ENCODE measurements around the gene IRF7.
"Not testable (repeated sequence)": the region's sequence is repeated elsewhere in the genome, so short reads cannot be mapped to it uniquely, and the experiment has no call there.

Gene IRF7

DNA sequence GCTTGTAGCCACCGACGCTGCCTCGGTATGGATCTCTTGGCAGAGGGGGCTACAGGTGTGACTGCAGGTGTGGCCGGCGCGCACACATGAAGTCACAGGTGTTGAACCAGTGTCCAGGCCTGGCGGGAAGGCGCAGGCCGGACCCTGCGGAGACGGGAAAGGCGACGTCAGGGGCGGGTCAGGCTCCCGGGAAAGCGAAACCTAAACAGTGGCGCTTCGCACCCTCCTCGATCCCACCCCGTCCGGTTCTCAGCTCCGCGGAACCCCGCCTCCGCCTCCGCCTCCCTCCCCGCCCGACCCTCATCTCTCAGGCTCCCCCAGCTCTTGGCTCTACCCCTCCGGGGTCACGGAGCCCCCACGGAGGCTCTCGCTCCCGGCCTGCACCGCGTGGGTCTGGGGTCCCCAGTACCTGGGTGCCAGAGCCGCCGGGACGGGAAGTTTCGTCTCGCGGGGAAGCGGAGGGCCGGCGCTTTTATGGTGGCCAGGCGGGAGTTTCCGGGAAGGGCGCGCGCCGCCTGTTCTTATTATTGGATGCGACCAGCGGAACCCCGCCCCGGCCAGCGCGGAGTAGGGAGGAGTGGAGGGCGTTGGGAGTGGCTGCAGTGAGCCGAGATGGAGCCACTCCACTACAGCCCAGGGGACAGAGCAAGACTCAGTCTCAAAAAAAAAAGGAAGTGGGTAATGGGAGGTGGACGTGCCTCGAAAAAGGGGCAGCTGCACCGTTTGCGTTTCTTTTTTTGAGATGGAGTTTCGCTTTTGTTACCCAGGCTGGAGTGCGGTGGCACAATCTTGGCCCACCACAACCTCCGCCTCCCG lies at the start of gene IRF7:
Gene IRF7, minus strand, starts transcription at position 447 of the 816 bp plus-strand sequence. CDS start 586 bp downstream, outside the sequence.
- peak; percentile 84 for DNase-seq

DNA sequence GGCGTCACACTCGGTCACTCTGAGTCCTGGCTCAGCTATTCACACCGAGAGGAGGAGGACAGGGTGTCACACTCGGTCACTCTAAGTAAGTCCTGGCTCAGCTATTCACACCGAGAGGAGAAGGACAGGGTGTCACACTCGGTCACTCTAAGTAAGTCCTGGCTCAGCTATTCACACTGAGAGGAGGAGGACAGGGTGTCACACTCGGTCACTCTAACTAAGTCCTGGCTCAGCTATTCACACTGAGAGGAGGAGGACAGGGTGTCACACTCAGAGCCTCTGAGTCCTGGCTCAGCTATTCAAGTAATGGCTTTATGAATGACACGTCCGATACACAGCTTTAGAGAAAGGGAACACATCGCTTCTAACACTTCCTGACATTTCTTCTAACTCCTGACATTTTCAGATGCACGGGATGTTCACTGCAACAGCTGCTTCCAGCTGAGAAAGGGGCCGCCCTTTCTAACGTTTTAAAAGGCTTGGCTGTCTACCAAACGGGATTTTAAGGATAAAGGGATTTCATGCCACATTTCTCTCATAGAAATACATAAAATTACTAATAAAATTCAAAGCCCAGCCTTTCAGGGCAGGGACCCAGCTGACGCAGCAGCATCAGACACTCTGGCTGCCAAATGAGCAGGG lies 49.4 kb upstream of the IRF7 start:
- no peak for DNase-seq

DNA sequence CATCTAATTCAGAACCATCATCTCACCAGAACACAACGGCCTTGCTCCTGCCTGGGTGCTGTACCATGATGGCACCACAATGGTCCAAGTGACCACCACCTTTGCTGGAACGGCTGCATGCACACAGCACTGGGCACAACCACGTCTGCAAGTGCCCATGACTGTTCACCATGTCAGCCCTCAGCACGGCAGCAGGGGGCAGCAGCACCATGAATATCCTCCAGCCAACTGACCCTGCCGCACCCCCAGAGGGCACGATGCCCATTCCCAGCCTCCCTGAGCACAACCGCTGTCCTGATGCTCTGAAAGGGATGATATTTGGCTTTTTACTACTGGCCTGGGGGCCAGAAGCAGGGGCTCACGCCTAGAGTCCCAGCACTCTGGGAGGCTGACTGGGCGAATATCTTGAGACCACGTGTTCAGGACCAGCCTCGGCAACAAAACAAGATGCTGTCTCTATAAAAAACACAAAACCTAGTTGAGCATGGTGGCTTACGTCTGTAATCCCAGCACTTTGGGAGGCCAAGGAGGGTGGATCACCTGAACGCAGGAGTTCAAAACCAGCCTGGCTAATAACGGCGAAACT lies 47.0 kb upstream of the IRF7 start:
- no peak for DNase-seq

DNA sequence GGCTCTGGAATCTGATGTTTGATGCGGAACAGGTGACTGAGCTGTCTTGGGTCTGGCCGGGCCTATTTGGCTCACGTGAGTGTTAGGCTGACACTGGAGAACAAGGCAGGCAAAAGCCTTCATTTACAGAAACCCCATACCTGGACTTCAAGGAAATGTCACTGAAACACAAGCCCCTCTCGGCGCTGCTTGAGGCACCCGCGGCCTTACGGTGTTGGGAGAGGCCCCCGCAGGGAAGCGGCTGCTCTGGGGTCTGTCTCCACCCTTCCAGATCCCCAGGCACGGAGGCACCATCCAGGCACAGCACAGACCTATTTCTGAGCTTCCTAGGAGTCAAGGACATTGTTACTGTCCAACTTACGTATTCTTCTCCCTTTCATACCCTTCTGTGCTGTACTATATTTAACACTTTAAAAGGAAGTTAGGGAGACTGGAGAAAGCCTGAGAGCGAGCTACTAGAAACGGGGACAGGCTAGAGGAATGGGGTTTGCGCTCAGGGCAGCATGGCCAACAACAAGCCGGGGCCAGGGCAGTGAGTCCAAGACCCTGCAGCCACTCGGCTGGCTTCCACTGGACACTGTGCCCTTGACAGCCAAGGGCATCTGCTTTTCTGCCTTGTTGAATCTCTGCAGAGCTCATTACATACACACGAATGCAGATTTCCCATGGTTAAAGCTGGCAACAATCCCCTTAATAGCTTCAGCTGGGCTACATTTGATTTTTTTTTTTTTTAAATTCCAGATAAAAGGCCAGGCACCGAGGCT lies 45.1 kb upstream of the IRF7 start:
- no peak for DNase-seq

DNA sequence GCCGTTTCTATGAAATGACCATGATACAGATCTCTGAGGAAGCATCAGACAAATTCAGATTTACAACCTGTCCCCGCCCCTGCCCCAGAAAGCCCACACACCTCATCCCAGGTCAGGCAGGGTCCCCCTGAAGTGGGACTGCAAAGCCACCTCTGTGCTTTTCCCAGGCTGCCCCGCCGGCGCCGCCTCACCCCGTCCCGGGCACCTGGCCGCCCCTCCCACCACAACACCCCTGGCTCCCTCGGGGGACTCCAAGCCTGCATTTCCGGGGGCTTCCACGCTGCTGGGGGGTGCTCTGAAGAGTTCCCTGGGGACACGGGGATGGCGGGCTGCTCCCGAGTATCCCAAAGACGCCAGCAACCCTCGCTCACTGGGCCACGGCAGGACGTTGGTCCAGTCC lies 44.5 kb upstream of the IRF7 start:
- no peak for DNase-seq

DNA sequence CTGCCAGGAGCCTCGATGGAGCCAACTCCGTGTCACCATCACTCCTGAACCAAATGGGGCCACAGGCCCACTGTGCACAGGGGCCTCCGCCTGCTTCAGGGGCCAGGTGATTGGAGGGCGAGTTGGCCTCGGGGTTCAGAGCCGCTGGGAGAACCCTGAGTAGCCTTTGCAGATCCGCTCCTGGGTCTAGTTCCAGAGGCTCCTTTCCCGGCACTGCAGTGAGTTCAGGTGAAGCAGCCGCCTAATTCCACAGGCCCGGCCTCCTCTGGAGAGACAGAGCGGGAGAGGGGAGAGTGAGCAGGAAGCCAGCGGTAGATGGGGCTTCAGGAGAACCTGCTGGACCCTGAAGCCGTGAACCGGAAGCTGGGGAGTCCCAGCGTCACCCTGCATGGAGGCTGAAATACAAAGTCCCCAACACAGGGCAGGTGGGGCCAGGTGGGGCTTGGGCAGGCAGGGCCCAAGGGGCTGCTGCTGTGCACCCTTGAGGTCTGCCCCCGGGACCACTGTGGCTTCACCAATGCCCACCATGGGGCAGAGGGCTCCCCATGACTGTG lies 43.9 kb upstream of the IRF7 start:
- DNase-seq, result no peak

DNA sequence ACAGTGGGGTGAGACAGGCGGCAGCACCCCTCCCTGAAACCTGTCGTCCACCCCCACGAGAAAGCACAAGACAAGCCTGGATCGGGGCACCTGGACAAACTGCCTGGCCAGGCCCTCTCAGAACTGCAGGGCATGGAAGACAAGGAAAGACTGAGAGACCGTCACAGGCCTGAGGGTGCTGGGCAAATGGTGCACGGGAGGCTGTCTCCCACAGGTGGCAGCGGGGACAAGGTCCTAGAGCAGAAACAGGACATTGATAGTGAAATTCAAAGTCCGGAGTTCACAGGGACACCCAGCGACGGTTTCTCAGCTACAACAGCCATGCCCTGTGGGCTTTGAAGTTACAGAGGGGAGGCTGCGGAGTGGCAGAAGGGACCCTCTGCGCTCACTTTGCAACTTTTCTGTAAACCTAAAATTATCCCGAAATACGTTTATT lies 42.0 kb upstream of the IRF7 start:
- no peak for DNase-seq

DNA sequence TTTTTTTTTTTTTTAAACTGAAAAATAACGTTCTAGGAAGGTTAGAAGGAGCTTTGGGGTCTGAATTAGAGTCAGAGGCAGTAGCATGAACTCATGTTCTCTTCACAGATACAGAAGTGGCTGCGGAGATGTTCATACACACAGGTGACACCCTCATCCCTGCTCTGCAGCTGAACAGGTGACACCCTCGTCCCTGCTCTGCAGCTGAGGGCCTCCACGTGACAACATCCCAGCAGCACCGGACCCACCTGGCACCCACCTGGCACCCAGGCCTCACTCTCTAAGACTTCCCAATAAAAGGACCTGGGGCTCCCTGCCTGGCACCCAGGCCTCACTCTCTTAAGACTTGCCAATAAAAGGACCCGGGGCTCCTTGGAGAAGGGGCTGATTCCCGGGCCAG lies 41.1 kb upstream of the IRF7 start:
- no peak for DNase-seq

DNA sequence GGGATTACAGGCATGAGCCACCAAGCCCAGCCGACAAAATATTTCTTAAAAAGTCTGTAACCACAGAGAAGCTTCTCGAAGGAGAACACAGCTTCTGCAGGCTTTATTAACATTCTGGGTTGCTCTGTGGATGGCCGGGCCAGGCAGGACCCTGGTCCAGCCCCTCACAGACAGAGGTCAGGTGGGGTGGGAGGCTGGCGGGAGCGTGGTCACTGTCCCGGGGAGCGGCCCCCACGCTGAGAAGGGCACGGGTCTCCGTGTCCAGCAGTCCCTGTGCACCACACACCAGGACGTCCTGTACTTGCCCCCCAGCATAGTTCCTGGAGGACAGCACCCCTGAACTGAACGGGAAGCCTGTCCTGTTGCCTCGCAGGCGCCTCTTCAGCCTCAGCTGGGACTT lies 40.7 kb upstream of the IRF7 start:
- no peak for DNase-seq

DNA sequence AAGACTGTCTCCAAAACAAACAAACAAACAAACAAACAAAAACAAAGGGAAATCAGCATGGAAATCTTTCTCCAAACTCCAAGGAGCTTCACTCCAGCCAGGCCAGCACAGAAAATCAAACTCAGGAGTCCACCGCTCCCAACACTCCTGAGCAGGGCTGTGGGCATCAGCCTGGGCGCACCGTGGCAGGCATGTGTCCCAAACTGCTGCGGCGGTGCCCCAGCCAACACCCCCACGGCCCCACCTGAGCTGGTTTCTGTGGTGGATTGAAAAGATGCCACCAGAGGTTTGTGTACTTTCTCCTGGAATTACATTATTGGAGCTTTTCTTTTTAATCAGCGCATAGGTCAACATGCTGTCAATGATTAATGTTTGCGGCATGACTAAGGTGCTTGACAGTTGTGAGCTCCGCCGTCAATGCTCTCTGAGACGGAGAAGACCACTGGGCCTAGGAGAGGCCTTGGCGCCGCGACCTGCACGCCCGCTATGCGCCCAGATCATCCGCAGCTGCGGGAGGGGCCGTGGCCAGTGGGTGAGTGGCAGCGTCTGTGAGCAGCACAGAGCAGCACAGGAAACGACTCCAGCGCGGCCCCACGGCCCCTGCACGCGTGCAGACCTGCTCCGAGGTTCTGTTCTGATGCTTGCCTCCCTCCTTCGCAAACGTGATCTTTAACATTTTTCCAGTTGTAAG lies 39.4 kb upstream of the IRF7 start:
- no peak for DNase-seq

DNA sequence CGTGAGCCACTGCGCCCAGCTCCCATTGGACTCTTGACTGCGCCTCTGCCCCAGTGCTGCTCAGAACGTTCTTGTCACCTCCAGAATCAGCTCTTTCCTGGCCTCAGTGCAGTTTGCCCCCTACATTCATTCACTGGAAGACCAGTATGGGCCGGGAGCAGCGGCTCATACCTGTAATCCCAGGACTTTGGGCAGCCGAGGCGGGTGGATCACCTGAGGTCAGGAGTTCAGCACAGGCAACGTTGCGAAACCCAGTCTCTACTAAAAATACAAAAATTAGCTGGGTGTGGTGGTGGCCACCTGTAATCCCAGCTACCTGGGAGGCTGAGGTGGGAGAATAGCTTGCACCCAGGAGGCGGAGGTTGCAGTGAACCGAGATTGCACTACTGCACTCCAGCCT lies 38.7 kb upstream of the IRF7 start:
- not testable (repeated sequence) for DNase-seq

DNA sequence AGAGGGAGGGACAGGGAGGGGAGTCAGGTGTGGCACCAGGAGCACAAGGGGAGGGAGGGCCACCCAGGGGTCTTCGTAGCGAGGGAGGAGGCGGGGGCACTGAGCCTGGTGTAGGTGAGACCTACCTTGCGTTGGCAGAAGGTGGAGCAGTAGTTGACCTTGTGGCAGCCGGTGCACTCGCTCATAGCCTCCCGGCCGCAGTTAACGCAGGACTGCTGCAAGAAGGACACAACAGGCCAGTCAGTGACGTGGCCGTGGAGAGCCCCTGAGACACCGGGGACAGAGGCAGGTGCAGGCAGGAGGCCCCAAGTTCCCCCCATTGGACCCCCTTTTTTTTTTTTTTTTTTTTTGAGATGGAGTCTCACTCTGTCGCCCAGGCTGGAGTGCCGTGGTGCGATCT lies 38.1 kb upstream of the IRF7 start:
- no peak for DNase-seq

DNA sequence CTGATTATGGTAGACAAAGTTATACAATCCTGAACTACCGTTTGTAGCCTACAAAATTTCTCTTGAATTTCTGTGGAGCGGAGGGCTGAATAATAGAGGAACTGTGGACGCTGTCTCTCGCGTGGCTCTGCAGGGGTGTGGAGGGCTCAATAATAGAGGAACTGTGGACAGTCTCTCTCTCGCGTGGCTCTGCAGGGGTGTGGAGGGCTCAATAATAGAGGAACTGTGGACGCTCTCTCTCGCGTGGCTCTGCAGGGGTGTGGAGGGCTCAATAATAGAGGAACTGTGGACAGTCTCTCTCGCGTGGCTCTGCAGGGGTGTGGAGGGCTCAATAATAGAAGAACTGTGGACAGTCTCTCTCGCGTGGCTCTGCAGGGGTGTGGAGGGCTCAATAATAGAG lies 37.4 kb upstream of the IRF7 start:
- DNase-seq, result not testable (repeated sequence)

DNA sequence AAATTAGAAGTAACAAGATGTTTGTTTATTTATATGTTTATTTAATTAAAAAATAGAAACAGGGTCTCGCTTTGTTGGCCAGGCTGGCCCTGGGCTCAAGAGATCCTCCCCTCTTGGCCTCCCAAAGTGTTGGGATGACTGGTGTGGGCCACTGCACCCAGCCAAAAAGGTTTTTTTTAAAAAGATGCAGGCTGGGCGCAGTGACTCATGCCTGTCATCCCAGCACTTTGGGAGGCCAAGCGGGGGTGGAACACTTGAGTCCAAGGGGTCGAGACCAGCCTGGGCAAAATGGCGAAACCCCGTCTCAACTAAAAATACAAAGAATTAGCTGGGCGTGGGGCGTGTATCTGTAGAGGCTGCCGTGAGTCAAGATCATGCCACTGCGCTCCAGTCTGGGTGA lies 34.7 kb upstream of the IRF7 start:
- no peak for DNase-seq

DNA sequence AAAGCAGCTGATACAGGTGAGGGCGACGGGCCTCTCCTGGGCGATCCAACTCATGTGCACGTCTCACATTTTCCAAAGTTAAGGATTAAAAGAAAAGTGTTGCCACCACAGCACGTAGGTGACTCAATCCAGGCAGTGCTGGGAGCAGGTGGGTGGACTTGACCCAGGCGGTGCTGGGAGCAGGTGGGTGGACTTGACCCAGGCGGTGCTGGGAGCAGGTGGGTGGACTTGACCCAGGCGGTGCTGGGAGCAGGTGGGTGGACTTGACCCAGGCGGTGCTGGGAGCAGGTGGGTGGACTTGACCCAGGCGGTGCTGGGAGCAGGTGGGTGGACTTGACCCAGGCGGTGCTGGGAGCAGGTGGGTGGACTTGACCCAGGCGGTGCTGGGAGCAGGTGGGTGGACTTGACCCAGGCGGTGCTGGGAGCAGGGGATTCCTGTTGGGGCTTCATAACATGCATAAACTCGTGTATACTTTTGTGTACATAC lies 32.0 kb upstream of the IRF7 start:
- not testable (repeated sequence) for DNase-seq

DNA sequence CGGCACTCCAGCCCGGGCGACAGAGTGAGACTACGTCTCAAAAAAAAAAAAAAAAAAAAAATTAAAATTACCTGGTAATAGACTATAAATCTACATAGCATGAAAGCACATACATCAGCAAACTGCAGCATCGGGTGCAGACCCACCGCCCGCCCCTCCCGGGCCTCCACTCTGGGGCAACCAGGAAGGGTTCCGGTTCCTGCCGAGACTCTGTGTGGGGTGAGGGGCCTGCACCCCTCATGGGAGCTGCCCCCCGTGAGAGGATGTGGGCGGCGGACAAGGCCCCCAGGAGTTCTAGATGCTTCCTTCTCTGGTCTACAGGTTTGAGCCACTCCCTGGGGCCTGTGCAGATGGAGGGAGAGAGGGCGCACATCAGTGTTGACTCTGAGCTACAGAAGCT lies 30.5 kb upstream of the IRF7 start:
- no peak for DNase-seq

DNA sequence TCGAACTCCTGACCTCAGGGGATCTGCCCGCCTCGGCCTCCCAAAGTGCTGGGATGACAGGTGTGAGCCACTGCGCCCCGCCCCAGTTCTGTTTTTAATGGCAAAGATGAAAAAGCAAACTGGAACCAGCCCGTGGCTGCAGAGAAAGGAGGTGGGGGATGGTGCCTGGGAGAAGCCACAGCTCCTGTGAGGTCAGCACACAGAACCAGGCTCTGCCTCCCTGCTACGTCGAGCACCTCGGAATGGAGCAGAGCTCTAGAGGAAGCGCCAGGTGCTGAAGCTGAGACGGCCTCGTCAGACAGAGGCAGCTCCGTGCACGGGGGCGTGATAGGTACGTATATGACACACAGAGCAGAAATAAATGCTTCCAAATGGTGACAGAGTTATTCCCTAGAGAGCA lies 29.8 kb upstream of the IRF7 start:
- no peak for DNase-seq

DNA sequence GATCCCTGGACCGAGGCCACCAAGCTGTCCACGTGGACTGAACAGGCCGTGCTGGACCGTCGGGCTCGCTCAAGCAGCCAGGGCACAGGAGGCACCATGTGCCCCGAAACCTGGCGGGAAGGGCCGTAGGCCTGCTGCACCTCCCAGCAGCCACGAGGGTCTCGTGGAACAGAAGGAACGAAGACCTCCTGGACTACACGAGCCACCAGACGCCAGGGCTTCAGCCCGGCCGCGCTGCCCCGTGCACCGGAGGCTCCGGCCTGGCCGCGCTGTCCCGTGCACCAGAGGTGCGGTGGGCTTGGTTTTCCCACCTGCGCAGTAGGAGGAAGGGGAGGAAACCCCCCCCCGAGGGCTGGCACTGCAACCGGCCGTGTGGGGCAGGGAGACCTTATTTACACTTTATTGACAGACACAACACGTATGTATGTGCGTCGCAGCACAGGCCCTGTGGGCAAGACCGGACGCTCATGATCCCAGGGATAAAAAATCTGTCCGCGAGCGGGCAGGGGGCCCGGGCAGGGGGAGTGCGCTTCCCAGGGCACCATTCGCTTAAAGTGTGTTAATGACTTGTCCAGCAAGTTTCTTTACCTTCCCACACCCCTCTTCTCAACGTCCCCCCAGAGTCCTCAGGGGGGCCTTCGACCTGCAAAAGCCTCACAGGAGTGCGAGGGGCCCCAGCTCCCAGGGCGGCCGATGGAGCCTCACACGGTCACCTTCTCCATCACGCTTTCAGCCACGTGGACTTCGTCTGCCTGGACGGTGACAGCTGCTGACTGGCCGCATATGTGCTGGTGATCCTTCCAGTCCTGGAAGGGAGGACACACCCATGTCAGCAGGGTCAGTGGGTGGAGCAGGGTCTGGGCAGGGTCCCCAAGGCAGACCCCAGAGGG lies 28.3 kb upstream of the IRF7 start:
- DNase-seq, result no peak

DNA sequence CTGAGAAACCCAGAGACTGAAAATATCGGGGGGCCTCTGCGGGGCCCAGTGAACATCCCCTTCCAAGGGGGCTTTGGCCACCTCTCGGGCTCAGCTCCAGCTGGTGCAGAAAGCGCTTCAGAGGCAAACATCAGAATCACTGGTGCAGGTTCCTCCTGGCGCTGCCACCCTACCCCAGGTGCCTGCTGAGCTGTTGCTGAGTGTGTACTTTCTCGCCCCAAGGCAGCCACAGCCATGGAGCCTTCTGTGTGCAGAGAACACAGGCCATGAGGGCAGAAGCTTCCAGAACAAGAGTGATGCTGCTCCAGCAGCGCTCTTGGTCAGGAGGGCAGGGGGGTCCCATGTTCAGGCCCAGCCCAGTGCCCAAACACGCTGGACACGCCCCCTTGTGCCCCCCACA lies 27.6 kb upstream of the IRF7 start:
- DNase-seq, result no peak

DNA sequence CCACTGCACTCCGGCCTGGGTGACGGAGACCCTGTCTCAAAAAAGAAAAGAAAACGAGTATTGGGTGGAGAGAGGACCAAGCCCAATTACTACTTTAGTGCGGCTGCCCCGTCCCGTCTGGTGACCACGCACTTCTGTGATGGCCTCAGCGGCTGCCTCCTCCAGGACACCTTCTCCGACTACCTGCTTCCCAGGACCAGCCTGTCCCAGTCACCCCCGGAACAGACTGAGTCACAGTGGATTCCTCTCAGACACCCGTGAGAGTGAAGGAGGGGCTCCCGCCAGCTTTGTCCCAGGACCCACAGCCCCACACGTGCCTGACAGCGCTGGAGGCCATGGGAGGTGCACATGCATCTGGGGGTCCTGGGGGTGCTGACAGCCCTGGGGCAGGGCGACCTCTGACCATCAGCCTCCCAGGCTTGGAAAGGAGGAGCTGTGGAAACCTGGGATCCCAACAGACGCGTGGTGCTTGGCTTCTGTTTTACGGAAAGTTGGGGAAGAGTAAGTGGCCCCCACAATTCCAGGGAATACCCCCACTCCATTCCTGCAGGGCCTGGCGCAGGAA lies 26.1 kb upstream of the IRF7 start:
- no peak for DNase-seq

Measured in NCI-H1048 (cell line).